ENCODE measurements around the gene PPP2R5A. TPM values are rescaled to one million over a fixed set of nuclear protein-coding genes. Genes with fewer than 3 reads are reported as not detected.
A peak's percentile ranks its signal among the peaks of the same experiment; 100 is the strongest.
"Not testable (repeated sequence)": the region's sequence is repeated elsewhere in the genome, so short reads cannot be mapped to it uniquely, and the experiment has no call there.

The PPP2R5A gene
- total and polyA plus RNA-seq, 4 experiments from 2014 or later: 37.9 to 55.0 (median 48.4) TPM

- Mint-ChIP-seq H3K36me3 (peaks cover 0 to 5% of the 10 kb centered on the region in 2 donors), H3K27ac (peak overlapping the region in 5 of 7 donors; percentile 5 to 70 (median 31)), H3K9me3 (no peaks in the 10 kb centered on the region), H3K4me1 (peaks cover 62 to 80% (median 70%) of the 10 kb centered on the region in 4 donors), H3K4me3 (peak overlapping the region in 7 of 8 donors; percentile 4 to 62 (median 12)), H3K27me3 (no peaks in the 10 kb centered on the region)
- Histone ChIP-seq H3K9me3 (ENCODE audit: control insufficient read depth in 1 of 2, low read length in 2 of 2) (no peaks in the 10 kb centered on the region), H3K27ac (ENCODE audit: low read depth, low read length) (no peak overlapping the region), H3K36me3 (ENCODE audit: insufficient read depth, low read length) (no peaks in the 10 kb centered on the region), H3K4me3 (ENCODE audit: low read length in 2 of 2) (no peak overlapping the region), H3K4me1 (ENCODE audit: insufficient read depth, low read length) (peaks cover 80% of the 10 kb centered on the region), H3K27me3 (ENCODE audit: insufficient read depth, low read length) (no peaks in the 10 kb centered on the region)
- CTCF ChIA-PET (ENCODE audit: partially characterized antibody): interaction anchor here (1.0 to 9.0 kb wide), 3 partner anchors 160 to 225 kb away, joined by 3 to 162 read pairs (median 4); no protein-coding TSS in a partner anchor
- intact Hi-C loops (cut with micrococcal nuclease): loop anchor here (10.0 kb wide), 1 partner anchor 111 kb away; no protein-coding TSS in a partner anchor
- POLR2A ChIA-PET (ENCODE audit: partially characterized antibody): interaction anchor here (1.0 kb wide), 1 partner anchor 9 kb away, joined by 6 read pairs; no protein-coding TSS in a partner anchor
- no peak for DNase-seq
Observed at GRCh38 chr1:212295579-212295978, 10.4 kb downstream of the PPP2R5A start.

- peaks cover 53 to 76% (median 64%) of the 10 kb centered on the region in 4 donors for H3K4me1 Mint-ChIP-seq
- ChIA-PET POLR2A (ENCODE audit: partially characterized antibody) (no interaction called here), CTCF (ENCODE audit: partially characterized antibody) (interaction anchor here (9.0 kb wide), 1 partner anchor 226 kb away, joined by 162 read pairs; no protein-coding TSS in a partner anchor)
- Histone ChIP-seq H3K27me3 (ENCODE audit: insufficient read depth, low read length) (no peaks in the 10 kb centered on the region), H3K4me1 (ENCODE audit: insufficient read depth, low read length) (peaks cover 74% of the 10 kb centered on the region), H3K36me3 (ENCODE audit: insufficient read depth, low read length) (no peaks in the 10 kb centered on the region), H3K27ac (ENCODE audit: low read depth, low read length) (no peak overlapping the region), H3K9me3 (ENCODE audit: control insufficient read depth in 1 of 2, low read length in 2 of 2) (no peaks in the 10 kb centered on the region), H3K4me3 (ENCODE audit: low read length in 2 of 2) (no peak overlapping the region)
- intact Hi-C loops (cut with micrococcal nuclease): loop anchor here (10.0 kb wide), 1 partner anchor 113 kb away; no protein-coding TSS in a partner anchor
- peak overlapping the region in 2 of 8 donors; percentile 23 to 31 for H3K4me3 Mint-ChIP-seq
- no peaks in the 10 kb centered on the region for H3K27me3 Mint-ChIP-seq
- H3K27ac Mint-ChIP-seq: no peak overlapping the region
- no peaks in the 10 kb centered on the region for H3K9me3 Mint-ChIP-seq
- peaks cover 0 to 5% of the 10 kb centered on the region in 2 donors for H3K36me3 Mint-ChIP-seq
- no peak for DNase-seq
Observed at GRCh38 chr1:212297338-212297737, 12.1 kb downstream of the PPP2R5A start.

- H3K36me3 ChIP-seq (ENCODE audit: insufficient read depth, low read length): no peaks in the 10 kb centered on the region
- POLR2A ChIA-PET (ENCODE audit: partially characterized antibody): interaction anchor here (1.0 kb wide), 1 partner anchor 13 kb away, joined by 3 read pairs; no protein-coding TSS in a partner anchor
- H3K27ac Mint-ChIP-seq: no peak overlapping the region
- H3K36me3 Mint-ChIP-seq: peaks cover 9 to 12% of the 10 kb centered on the region in 2 donors
- peaks cover 38 to 65% (median 52%) of the 10 kb centered on the region in 4 donors for H3K4me1 Mint-ChIP-seq
- H3K4me3 ChIP-seq (ENCODE audit: low read length in 2 of 2): no peak overlapping the region
- peak overlapping the region in 2 of 8 donors; percentile 29 to 50 for H3K4me3 Mint-ChIP-seq
- no peaks in the 10 kb centered on the region for H3K9me3 Mint-ChIP-seq
- DNase-seq: no peak
- no peak overlapping the region for H3K27ac ChIP-seq (ENCODE audit: low read depth, low read length)
- H3K27me3 ChIP-seq (ENCODE audit: insufficient read depth, low read length): no peaks in the 10 kb centered on the region
- no peaks in the 10 kb centered on the region for H3K27me3 Mint-ChIP-seq
- CTCF ChIA-PET (ENCODE audit: partially characterized antibody): no interaction called here
- intact Hi-C loops (cut with micrococcal nuclease): no loop called here
- peaks cover 44% of the 10 kb centered on the region for H3K4me1 ChIP-seq (ENCODE audit: insufficient read depth, low read length)
- no peaks in the 10 kb centered on the region for H3K9me3 ChIP-seq (ENCODE audit: control insufficient read depth in 1 of 2, low read length in 2 of 2)
Observed at GRCh38 chr1:212301580-212301979, 16.4 kb downstream of the PPP2R5A start.

GRCh38 chr1:212302745-212303383, 17.7 kb downstream of the PPP2R5A start:
- Histone ChIP-seq H3K9me3 (ENCODE audit: control insufficient read depth in 1 of 2, low read length in 2 of 2) (no peaks in the 10 kb centered on the region), H3K4me1 (ENCODE audit: insufficient read depth, low read length) (peaks cover 46% of the 10 kb centered on the region), H3K4me3 (ENCODE audit: low read length in 2 of 2) (no peak overlapping the region), H3K36me3 (ENCODE audit: insufficient read depth, low read length) (no peaks in the 10 kb centered on the region), H3K27ac (ENCODE audit: low read depth, low read length) (no peak overlapping the region), H3K27me3 (ENCODE audit: insufficient read depth, low read length) (no peaks in the 10 kb centered on the region)
- Mint-ChIP-seq H3K4me3 (peak overlapping the region in 4 of 8 donors; percentile 2 to 37 (median 16)), H3K9me3 (no peaks in the 10 kb centered on the region), H3K36me3 (peaks cover 19 to 21% of the 10 kb centered on the region in 2 donors), H3K27ac (peak overlapping the region in 2 of 7 donors; percentile 1 to 19), H3K27me3 (no peaks in the 10 kb centered on the region), H3K4me1 (peaks cover 38 to 71% (median 57%) of the 10 kb centered on the region in 4 donors)
- DNase-seq: no peak
- intact Hi-C loops (cut with micrococcal nuclease): no loop called here
- CTCF ChIA-PET (ENCODE audit: partially characterized antibody): no interaction called here
- POLR2A ChIA-PET (ENCODE audit: partially characterized antibody): no interaction called here

GRCh38 chr1:212305342-212305741, 20.1 kb downstream of the PPP2R5A start:
- peak overlapping the region in 5 of 7 donors; percentile 9 to 64 (median 48) for H3K27ac Mint-ChIP-seq
- H3K36me3 Mint-ChIP-seq: peaks cover 39 to 43% of the 10 kb centered on the region in 2 donors
- no peaks in the 10 kb centered on the region for H3K9me3 ChIP-seq (ENCODE audit: control insufficient read depth in 1 of 2, low read length in 2 of 2)
- peak overlapping the region in 6 of 8 donors; percentile 6 to 71 (median 34) for H3K4me3 Mint-ChIP-seq
- H3K27ac ChIP-seq (ENCODE audit: low read depth, low read length): no peak overlapping the region
- DNase-seq: no peak
- H3K9me3 Mint-ChIP-seq: peaks cover 0 to 3% (median 0%) of the 10 kb centered on the region in 8 donors
- peaks cover 48% of the 10 kb centered on the region for H3K4me1 ChIP-seq (ENCODE audit: insufficient read depth, low read length)
- no peaks in the 10 kb centered on the region for H3K27me3 Mint-ChIP-seq
- H3K4me1 Mint-ChIP-seq: peaks cover 47 to 83% (median 67%) of the 10 kb centered on the region in 4 donors
- ChIA-PET POLR2A (ENCODE audit: partially characterized antibody) (no interaction called here), CTCF (ENCODE audit: partially characterized antibody) (interaction anchor here (0.9 kb wide), 1 partner anchor 14 kb away, joined by 3 read pairs; no protein-coding TSS in a partner anchor)
- peaks cover 3% of the 10 kb centered on the region for H3K36me3 ChIP-seq (ENCODE audit: insufficient read depth, low read length)
- H3K27me3 ChIP-seq (ENCODE audit: insufficient read depth, low read length): no peaks in the 10 kb centered on the region
- intact Hi-C loops (cut with micrococcal nuclease): no loop called here
- no peak overlapping the region for H3K4me3 ChIP-seq (ENCODE audit: low read length in 2 of 2)

GRCh38 chr1:212305984-212306452, 20.8 kb downstream of the PPP2R5A start:
- CTCF ChIA-PET (ENCODE audit: partially characterized antibody); intact Hi-C loops (cut with micrococcal nuclease); DNase-seq; H3K9me3 ChIP-seq (ENCODE audit: control insufficient read depth in 1 of 2, low read length in 2 of 2); H3K27me3 ChIP-seq (ENCODE audit: insufficient read depth, low read length); POLR2A ChIA-PET (ENCODE audit: partially characterized antibody); H3K36me3 ChIP-seq (ENCODE audit: insufficient read depth, low read length); H3K4me3 ChIP-seq (ENCODE audit: low read length in 2 of 2); H3K9me3 Mint-ChIP-seq; H3K27me3 Mint-ChIP-seq; H3K27ac ChIP-seq (ENCODE audit: low read depth, low read length): not testable (repeated sequence)
- Mint-ChIP-seq H3K4me1 (peaks cover 47 to 87% (median 70%) of the 10 kb centered on the region in 4 donors), H3K4me3 (peak overlapping the region in 1 of 8 donors; percentile 48), H3K27ac (peak overlapping the region in 3 of 7 donors; percentile 54 to 84 (median 72)), H3K36me3 (peaks cover 45 to 50% of the 10 kb centered on the region in 2 donors)
- H3K4me1 ChIP-seq (ENCODE audit: insufficient read depth, low read length): peaks cover 41% of the 10 kb centered on the region

- CTCF ChIA-PET (ENCODE audit: partially characterized antibody): interaction anchor here (0.7 to 2.1 kb wide), 3 partner anchors 56 to 240 kb away, joined by 3 to 8 read pairs (median 3); no protein-coding TSS in a partner anchor
Observed at GRCh38 chr1:212309967-212310366, 24.8 kb downstream of the PPP2R5A start.

More at GRCh38 chr1:212309967-212310366, 24.8 kb downstream of the PPP2R5A start:
- peaks cover 0 to 4% (median 0%) of the 10 kb centered on the region in 8 donors for H3K9me3 Mint-ChIP-seq
- peaks cover 59 to 60% of the 10 kb centered on the region in 2 donors for H3K36me3 Mint-ChIP-seq
- Histone ChIP-seq H3K4me1 (ENCODE audit: insufficient read depth, low read length) (peaks cover 31% of the 10 kb centered on the region), H3K36me3 (ENCODE audit: insufficient read depth, low read length) (peaks cover 3% of the 10 kb centered on the region), H3K27ac (ENCODE audit: low read depth, low read length) (no peak overlapping the region), H3K27me3 (ENCODE audit: insufficient read depth, low read length) (no peaks in the 10 kb centered on the region), H3K9me3 (ENCODE audit: control insufficient read depth in 1 of 2, low read length in 2 of 2) (no peaks in the 10 kb centered on the region), H3K4me3 (ENCODE audit: low read length in 2 of 2) (no peak overlapping the region)
- H3K27me3 Mint-ChIP-seq: no peaks in the 10 kb centered on the region
- peak overlapping the region in 4 of 7 donors; percentile 7 to 37 (median 28) for H3K27ac Mint-ChIP-seq
- POLR2A ChIA-PET (ENCODE audit: partially characterized antibody): no interaction called here
- intact Hi-C loops (cut with micrococcal nuclease): no loop called here
- DNase-seq: no peak
- peaks cover 32 to 67% (median 53%) of the 10 kb centered on the region in 4 donors for H3K4me1 Mint-ChIP-seq
- H3K4me3 Mint-ChIP-seq: peak overlapping the region in 1 of 8 donors; percentile 4
